GM10248 (cell line): Measurements from ENCODE around the gene CHRD.

Source experiments
- CTCF ChIA-PET: fragments of 300-600 bp; sonication (Branson Sonifier 250); formaldehyde crosslinking; extraction: SDS; loops from one replicate; lab custom pipeline; 2021; ENCODE audit warnings: antibody characterized with exemption; lab: Yijun Ruan, JAX
- POLR2A ChIA-PET: fragments of 350-650 bp; sonication (Branson Sonifier 250); formaldehyde crosslinking; extraction: SDS; loops from one replicate; lab custom pipeline; 2020; ENCODE audit warnings: antibody characterized with exemption; lab: Yijun Ruan, JAX
- DNase-seq: peaks from one replicate; pipeline ENCODE4 v3.0.0; 2012; ENCODE audit errors: extremely low spot score
- CTCF ChIP-seq: IDR thresholded peaks from 2 replicates; pipeline ENCODE4 v1.5.1; 2012; ENCODE audit warnings: mild to moderate bottlenecking, low read depth; ENCODE audit errors: extremely low read depth, missing control alignments, control extremely low read depth

Gene CHRD

GRCh38 chr3:184335661-184336546 lies 44.0 kb upstream of the CHRD start:
- DNase-seq, result peak; percentile 89
- TF ChIP-seq CTCF, result peak; percentile 7
- ChIA-PET CTCF (interaction anchor here (0.6 to 0.9 kb wide), 2 partner anchors 19 to 20 kb away, joined by 3 read pairs; no protein-coding TSS in a partner anchor), POLR2A (interaction anchor here (0.6 to 1.4 kb wide), 3 partner anchors 10 to 185 kb away, joined by 3 to 11 read pairs (median 5); no protein-coding TSS in a partner anchor)

GRCh38 chr3:184336547-184337398 lies 43.1 kb upstream of the CHRD start:
- no peak for TF ChIP-seq CTCF
- ChIA-PET POLR2A (interaction anchor here (0.6 to 1.4 kb wide), 3 partner anchors 9 to 185 kb away, joined by 3 to 11 read pairs (median 5); no protein-coding TSS in a partner anchor), CTCF (interaction anchor here (1.0 to 3.2 kb wide), 5 partner anchors 9 to 177 kb away, joined by 3 to 15 read pairs (median 4); partner anchors contain the start of genes CLCN2 and POLR2H)
- DNase-seq, result peak; percentile 46

GRCh38 chr3:184337399-184337714 lies 42.5 kb upstream of the CHRD start, which contains the start of gene FAM131A:
Gene FAM131A (plus strand): TSS chr3:184337600. CDS start chr3:184337631, 31 bp downstream.
- CTCF ChIA-PET, result interaction anchor here (1.0 to 3.2 kb wide), 5 partner anchors 8 to 176 kb away, joined by 3 to 15 read pairs (median 4); partner anchors contain the start of genes CLCN2 and POLR2H
- DNase-seq, result no peak
- TF ChIP-seq CTCF, result no peak
- POLR2A ChIA-PET, result interaction anchor here (1.4 kb wide), 2 partner anchors 10 to 12 kb away, joined by 3 to 5 read pairs; no protein-coding TSS in a partner anchor

- ChIA-PET CTCF (interaction anchor here (1.0 to 3.2 kb wide), 5 partner anchors 8 to 176 kb away, joined by 3 to 15 read pairs (median 4); partner anchors contain the start of genes CLCN2 and POLR2H), POLR2A (interaction anchor here (1.4 kb wide), 1 partner anchor 11 kb away, joined by 3 read pairs; no protein-coding TSS in a partner anchor)
- no peak for DNase-seq
- no peak for TF ChIP-seq CTCF
Observed at GRCh38 chr3:184337981-184338380, 41.9 kb upstream of the CHRD start.

- ChIA-PET CTCF (interaction anchor here (1.2 to 3.2 kb wide), 3 partner anchors 16 to 25 kb away, joined by 3 to 15 read pairs (median 7); partner anchors contain the start of genes CLCN2 and POLR2H), POLR2A (interaction anchor here (1.3 to 1.4 kb wide), 2 partner anchors 11 to 12 kb away, joined by 3 to 4 read pairs; no protein-coding TSS in a partner anchor)
Observed at GRCh38 chr3:184338511-184338945, 41.3 kb upstream of the CHRD start.

More at GRCh38 chr3:184338511-184338945, 41.3 kb upstream of the CHRD start:
- no peak for DNase-seq
- no peak for TF ChIP-seq CTCF
